Measurements from ENCODE around the gene SGK1. TPM values are rescaled to one million over a fixed set of nuclear protein-coding genes. Genes with fewer than 3 reads are reported as not detected.

Gene SGK1
- total RNA-seq, 4 donors from 2014 or later, result 46.2 to 1,239 (median 876) TPM

- Histone ChIP-seq H3K36me3 (no peaks in the 10 kb centered on the region), H3K9me3 (no peaks in the 10 kb centered on the region), H3K4me1 (peaks cover 0 to 3% (median 0%) of the 10 kb centered on the region in 4 donors), H3K27ac (no peak overlapping the region), H3K27me3 (no peaks in the 10 kb centered on the region), H3K4me3 (no peak overlapping the region)
- WGBS, 2 donors (ENCODE audit: low coverage in 1 of 2), result 96% methylated on average over 7 of the region's 7 CpGs; no CpG with 5 or more reads in 1 of the 2 donors
- no peak for TF ChIP-seq CTCF (IDR thresholded peaks at IDR 0.05)
- TF ChIP-seq POLR2AphosphoS5 (IDR thresholded peaks at IDR 0.05), result no peak
- TF ChIP-seq POLR2A (IDR thresholded peaks at IDR 0.05), result no peak
- no peak for TF ChIP-seq EP300 (IDR thresholded peaks at IDR 0.05; ENCODE audit: low read depth)
- in situ Hi-C loops (cut with MboI; ENCODE audit: low pct_ligation_motif_present in 1 of 4, low pct_unique_long_range_greater_than_20kb in 1 of 4, low sequenced_read_pairs in 3 of 4) (no loop called here), intact Hi-C loops (cut with DNase I; ENCODE audit: low total_unique reads) (no loop called here)
- DNase-seq, result no peak
These were observed 21.1 kb downstream of the SGK1 start for GRCh38 chr6:134296762-134297161.

- Histone ChIP-seq H3K27ac (peak overlapping the region; percentile 21 to 61 (median 46)), H3K4me1 (peaks cover 0 to 3% (median 0%) of the 10 kb centered on the region in 4 donors), H3K9me3 (no peaks in the 10 kb centered on the region), H3K36me3 (no peaks in the 10 kb centered on the region), H3K27me3 (no peaks in the 10 kb centered on the region), H3K4me3 (no peak overlapping the region)
- intact Hi-C loops (cut with DNase I; ENCODE audit: low total_unique reads), result no loop called here
- no peak for DNase-seq
- in situ Hi-C loops (cut with MboI; ENCODE audit: low pct_ligation_motif_present in 1 of 4, low pct_unique_long_range_greater_than_20kb in 1 of 4, low sequenced_read_pairs in 3 of 4), result no loop called here
- TF ChIP-seq CTCF (IDR thresholded peaks at IDR 0.05) (no peak), POLR2AphosphoS5 (IDR thresholded peaks at IDR 0.05) (no peak)
- 49 to 60% methylated on average over 4 to 6 of the region's 6 CpGs for WGBS, 2 donors (ENCODE audit: low coverage in 1 of 2)
These were observed 21.9 kb downstream of the SGK1 start for GRCh38 chr6:134295953-134296553.

DNA sequence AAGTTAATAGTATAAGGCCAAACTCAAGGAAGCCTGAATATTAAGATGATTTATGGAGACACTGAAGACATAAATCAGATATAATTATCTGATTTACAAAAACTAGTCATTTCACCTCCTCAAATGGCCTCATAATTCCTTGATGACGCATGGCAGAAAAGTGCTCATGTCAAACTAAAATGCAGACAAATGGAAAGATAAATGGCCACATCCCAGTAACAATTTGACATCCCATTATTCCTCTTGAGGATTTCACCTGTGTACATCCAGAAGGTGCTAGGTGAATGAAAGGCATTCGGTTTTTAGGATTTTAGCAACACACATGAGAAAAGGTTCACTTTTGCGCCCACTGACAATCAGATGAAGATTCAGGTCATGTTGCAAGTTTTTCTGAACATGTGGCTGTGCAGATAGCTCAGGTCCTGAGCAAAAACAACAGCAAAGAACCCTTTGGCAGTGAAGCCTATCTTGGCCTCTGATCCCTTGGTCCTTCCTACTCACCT, 24.2 kb downstream of the SGK1 start:
- H3K27ac ChIP-seq, result no peak overlapping the region
- H3K36me3 ChIP-seq, result no peaks in the 10 kb centered on the region
- no peaks in the 10 kb centered on the region for H3K27me3 ChIP-seq
- intact Hi-C loops (cut with DNase I; ENCODE audit: low total_unique reads) (no loop called here), in situ Hi-C loops (cut with MboI; ENCODE audit: low pct_ligation_motif_present in 1 of 4, low pct_unique_long_range_greater_than_20kb in 1 of 4, low sequenced_read_pairs in 3 of 4) (no loop called here)
- no peak overlapping the region for H3K4me3 ChIP-seq
- DNase-seq, result no peak
- TF ChIP-seq POLR2AphosphoS5 (IDR thresholded peaks at IDR 0.05) (no peak), CTCF (IDR thresholded peaks at IDR 0.05) (no peak), EP300 (IDR thresholded peaks at IDR 0.05; ENCODE audit: low read depth) (no peak), POLR2A (IDR thresholded peaks at IDR 0.05) (no peak)
- no peaks in the 10 kb centered on the region for H3K9me3 ChIP-seq
- 84 to 94% methylated on average over 3 of the region's 3 CpGs for WGBS, 2 donors (ENCODE audit: low coverage in 1 of 2)
- peaks cover 0 to 7% (median 0%) of the 10 kb centered on the region in 4 donors for H3K4me1 ChIP-seq

GRCh38 chr6:134291156-134291555, 26.8 kb downstream of the SGK1 start:
- in situ Hi-C loops (cut with MboI; ENCODE audit: low pct_ligation_motif_present in 1 of 4, low pct_unique_long_range_greater_than_20kb in 1 of 4, low sequenced_read_pairs in 3 of 4) (no loop called here), intact Hi-C loops (cut with DNase I; ENCODE audit: low total_unique reads) (no loop called here)
- WGBS, 2 donors (ENCODE audit: low coverage in 1 of 2), result 60 to 95% methylated on average over 1 to 4 of the region's 4 CpGs
- no peak for DNase-seq
- H3K9me3 ChIP-seq, result no peaks in the 10 kb centered on the region
- no peak overlapping the region for H3K27ac ChIP-seq
- H3K27me3 ChIP-seq, result no peaks in the 10 kb centered on the region
- peaks cover 0 to 16% (median 0%) of the 10 kb centered on the region in 4 donors for H3K4me1 ChIP-seq
- no peaks in the 10 kb centered on the region for H3K36me3 ChIP-seq
- no peak overlapping the region for H3K4me3 ChIP-seq
- no peak for TF ChIP-seq CTCF (IDR thresholded peaks at IDR 0.05)
- TF ChIP-seq POLR2AphosphoS5 (IDR thresholded peaks at IDR 0.05), result no peak
- TF ChIP-seq EP300 (IDR thresholded peaks at IDR 0.05; ENCODE audit: low read depth), result no peak
- TF ChIP-seq POLR2A (IDR thresholded peaks at IDR 0.05), result no peak
